Spleen (tissue), 7 donors: Measurements from ENCODE around the gene LAMC2.

Experiments used
- CTCF ChIP-seq, 11 experiments: fragments of 200-600 bp in 7 of 11; fragments of 450-650 bp in 4 of 11; sonication (generic) in 4 of 11; IDR thresholded peaks in 8 of 11; conservative IDR thresholded peaks in 3 of 11; 1 replicate in 7 of 11; 2 replicates in 4 of 11; pipeline versions ENCODE4 v1.4.0 to v1.8.0; 2016 to 2021; ENCODE audit warnings: antibody characterized with exemption in 11 of 11, inconsistent platforms in 4 of 11, mild to moderate bottlenecking in 1 of 11
- POLR2A ChIP-seq, 3 donors: fragments of 450-650 bp; IDR thresholded peaks; one replicate each; pipeline ENCODE4 v1.5.1; 2017; ENCODE audit warnings: antibody characterized with exemption in 3 of 3, mild to moderate bottlenecking in 1 of 3
- donor health status: DM: no; HTN: no; CAD: no; lungs with moderate emphysema.
- donor health status: DM: no; HTN: no; CAD: no.
- donor health status: DM: no; HTN: no; CAD: no.

- TF ChIP-seq CTCF (IDR thresholded peaks at IDR 0.05 in 8 of 11, conservative IDR thresholded peaks at IDR 0.05 in 3 of 11) (no peak), POLR2A (IDR thresholded peaks at IDR 0.05) (no peak)
Measured at GRCh38 chr1:183293876-183294275, 107.8 kb downstream of the LAMC2 start.
